ENCODE measurements around the gene CRADD. TPM values are rescaled to one million over a fixed set of nuclear protein-coding genes. Genes with fewer than 3 reads are reported as not detected.
"Not testable (repeated sequence)": the region's sequence is repeated elsewhere in the genome, so short reads cannot be mapped to it uniquely, and the experiment has no call there.

The CRADD gene
- total and polyA plus RNA-seq, 2 of the 4 experiments (the other 2 are of a cell fraction), result 11.1 to 14.0 TPM

- ATAC-seq (ENCODE audit: low read depth); in situ Hi-C loops (cut with MboI; ENCODE audit: low sequenced_read_pairs); H2BK20ac ChIP-seq (ENCODE audit: low read depth, low read length); H4K20me1 ChIP-seq (ENCODE audit: insufficient read depth, low read length); H3K4ac ChIP-seq (ENCODE audit: low read depth, low read length); H2AK9ac ChIP-seq (replicated peaks; ENCODE audit: low read depth, low read length, poor library complexity); CTCF ChIA-PET; H4K8ac ChIP-seq (ENCODE audit: low read depth in 2 of 2, low read length in 2 of 2); H3K14ac ChIP-seq (replicated peaks; ENCODE audit: low read depth, low read length); H2BK5ac ChIP-seq (ENCODE audit: low read depth, low read length, poor library complexity, severe bottlenecking); H2BK120ac ChIP-seq (ENCODE audit: low read depth, low read length); dilution Hi-C loops (cut with HindIII; ENCODE audit: low sequenced_read_pairs, unreplicated experiment); H3K18ac ChIP-seq (ENCODE audit: low read depth, low read length); H2AFZ ChIP-seq (replicated peaks; ENCODE audit: low read length, poor library complexity); H3K27me3 ChIP-seq (ENCODE audit: control insufficient read depth, insufficient read depth, low read length); BruUV-seq (replicated peaks); H3K4me2 ChIP-seq (ENCODE audit: low read depth, low read length); H3K4me3 ChIP-seq (ENCODE audit: insufficient read depth, low read depth, low read length); DNase-seq; H3K9me1 ChIP-seq (ENCODE audit: insufficient read depth, low read length); H4K91ac ChIP-seq (ENCODE audit: insufficient read depth, low read depth, low read length); H3K9me3 ChIP-seq (ENCODE audit: control insufficient read depth, insufficient read depth, low read length); H3K9ac ChIP-seq (ENCODE audit: low read depth, low read length); H3K56ac ChIP-seq (ENCODE audit: extremely low read depth, insufficient read depth, low read length); H2AK5ac ChIP-seq (ENCODE audit: low read depth, low read length); H3K23ac ChIP-seq (ENCODE audit: low read depth, low read length); H3K36me3 ChIP-seq (ENCODE audit: control insufficient read depth, insufficient read depth, low read length); H4K5ac ChIP-seq (ENCODE audit: low read depth, low read length); intact Hi-C loops (cut with micrococcal nuclease); H2BK15ac ChIP-seq (ENCODE audit: low read depth, low read length); H3K27ac ChIP-seq (ENCODE audit: insufficient read depth, low read length); POLR2A ChIA-PET (ENCODE audit: unreplicated experiment): not testable (repeated sequence)
- H3K79me1 ChIP-seq (ENCODE audit: low read depth in 1 of 2, low read length in 2 of 2), result peaks cover 4 to 16% of the 10 kb centered on the region in 2 experiments; a peak in 3 of 4 replicates
- no CpG with 5 or more reads among the region's 4 CpGs for WGBS, 2 experiments (ENCODE audit: extremely low coverage in 2 of 2, insufficient read length in 1 of 2)
- H3K4me1 ChIP-seq (ENCODE audit: control insufficient read depth, insufficient read depth, low read length), result peaks cover 33% of the 10 kb centered on the region
Measured at GRCh38 chr12:93781961-93782360, 104.8 kb downstream of the CRADD start.

Measured in IMR-90 (cell line).